ENCODE results near the gene MFSD1.

The MFSD1 gene

GRCh38 chr3:158820521-158820920 lies 18.7 kb downstream of the MFSD1 start:
- no peak for DNase-seq

- DNase-seq: no peak
These were observed 20.0 kb downstream of the MFSD1 start for GRCh38 chr3:158821847-158822246.

GRCh38 chr3:158823426-158823825 lies 21.6 kb downstream of the MFSD1 start:
- DNase-seq: no peak

GRCh38 chr3:158827773-158828172 lies 25.9 kb downstream of the MFSD1 start:
- no peak for DNase-seq

GRCh38 chr3:158830391-158830790 lies 28.5 kb downstream of the MFSD1 start:
- DNase-seq: no peak

- no peak for DNase-seq
These were observed 30.0 kb downstream of the MFSD1 start for GRCh38 chr3:158831861-158832260.

- DNase-seq: no peak
These were observed 33.8 kb downstream of the MFSD1 start for GRCh38 chr3:158835631-158836030.

GRCh38 chr3:158836312-158836711 lies 34.5 kb downstream of the MFSD1 start:
- no peak for DNase-seq

- no peak for DNase-seq
These were observed 35.4 kb downstream of the MFSD1 start for GRCh38 chr3:158837240-158837639.

GRCh38 chr3:158839966-158840365 lies 38.1 kb downstream of the MFSD1 start:
- DNase-seq: no peak

GRCh38 chr3:158841387-158841786 lies 39.5 kb downstream of the MFSD1 start:
- no peak for DNase-seq

GRCh38 chr3:158842976-158843375 lies 41.1 kb downstream of the MFSD1 start:
- no peak for DNase-seq

GRCh38 chr3:158845765-158846350 lies 44.0 kb downstream of the MFSD1 start:
- peak; percentile 11 for DNase-seq

- no peak for DNase-seq
These were observed 45.1 kb downstream of the MFSD1 start for GRCh38 chr3:158846803-158847451.

- no peak for DNase-seq
These were observed 45.6 kb downstream of the MFSD1 start for GRCh38 chr3:158847452-158847821.

GRCh38 chr3:158847885-158848284 lies 46.0 kb downstream of the MFSD1 start:
- DNase-seq: no peak

- DNase-seq: no peak
These were observed 47.9 kb downstream of the MFSD1 start for GRCh38 chr3:158849757-158850156.

- DNase-seq: no peak
These were observed 57.5 kb downstream of the MFSD1 start for GRCh38 chr3:158859362-158859761.

GRCh38 chr3:158863247-158863646 lies 61.4 kb downstream of the MFSD1 start:
- no peak for DNase-seq

- no peak for DNase-seq
These were observed 62.6 kb downstream of the MFSD1 start for GRCh38 chr3:158864492-158864891.

GRCh38 chr3:158875700-158876099 lies 73.8 kb downstream of the MFSD1 start:
- DNase-seq: no peak
